ENCODE measurements around the gene INAFM1.

Gene INAFM1

DNA sequence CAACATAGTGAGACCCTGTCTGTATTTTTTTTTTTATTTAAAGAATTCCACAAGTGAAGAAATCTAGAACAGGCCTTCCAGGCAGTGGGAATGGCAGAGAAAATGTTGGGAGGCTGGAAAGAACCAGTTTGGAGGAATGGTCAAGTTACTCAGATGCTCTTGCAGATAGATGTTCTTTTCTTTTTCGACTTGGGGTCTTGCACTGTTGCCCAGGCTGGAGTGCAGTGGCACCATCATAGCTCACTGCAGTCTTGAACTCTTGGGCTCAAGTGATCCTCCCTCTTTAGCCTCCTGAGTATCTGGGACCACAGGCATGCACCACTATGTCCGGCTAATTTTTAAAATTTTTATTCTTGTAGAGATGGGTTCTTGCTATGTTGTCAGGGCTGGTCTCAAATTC is 35.6 kb downstream of the INAFM1 start:
- DNase-seq: peak in 1 of 4 experiments; percentile 6

DNA sequence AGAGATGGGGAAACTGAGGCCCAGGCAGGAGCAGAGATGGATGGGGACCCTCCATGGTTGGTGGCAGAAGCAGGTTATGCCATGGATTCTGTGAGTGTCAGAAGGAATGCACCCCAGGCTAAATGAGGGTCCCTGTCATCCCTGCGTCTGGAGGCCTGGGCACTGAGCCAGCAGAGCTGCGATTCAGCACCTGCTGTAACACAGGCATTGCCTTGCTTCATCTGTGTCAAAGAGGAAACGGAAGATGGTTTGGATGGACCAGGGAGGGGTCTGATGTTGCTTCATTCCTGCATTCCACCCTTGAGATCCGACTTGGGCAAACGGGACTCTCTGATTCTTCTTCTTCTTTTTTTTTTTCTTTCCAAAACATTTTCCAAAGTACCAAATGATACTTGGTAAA is 36.1 kb downstream of the INAFM1 start:
- peak; percentile 83 to 93 (median 91) for DNase-seq

DNA sequence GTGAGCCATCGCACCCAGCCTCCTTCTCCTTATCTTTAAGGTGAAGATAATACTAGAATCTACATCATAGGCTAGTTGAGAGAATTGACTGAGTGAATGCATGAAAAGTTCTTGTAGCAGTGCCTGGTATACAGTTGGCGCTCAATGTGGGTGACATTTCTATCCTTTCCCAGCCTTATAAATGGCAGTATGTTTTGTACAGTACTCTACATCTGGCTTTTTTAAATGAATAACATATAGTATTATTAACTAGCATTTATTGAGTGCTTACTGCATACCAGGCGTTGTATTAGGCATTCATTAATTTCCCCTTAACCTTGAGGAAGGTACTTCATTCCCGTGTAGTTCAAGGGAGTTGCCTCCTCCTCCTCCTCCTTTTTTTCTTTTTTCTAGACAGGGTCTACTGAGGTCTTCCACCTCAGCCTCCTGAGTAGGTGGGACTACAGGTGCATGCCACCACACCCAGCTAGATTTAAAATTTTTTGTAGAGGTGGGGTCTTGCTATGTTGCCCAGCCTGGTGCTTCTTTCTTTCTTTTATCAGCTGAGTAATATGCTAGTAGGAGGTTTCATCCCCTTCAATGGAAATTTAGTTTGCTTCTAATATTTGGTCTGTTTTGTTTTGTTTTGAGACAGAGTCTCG is 37.8 kb downstream of the INAFM1 start:
- DNase-seq: no peak

DNA sequence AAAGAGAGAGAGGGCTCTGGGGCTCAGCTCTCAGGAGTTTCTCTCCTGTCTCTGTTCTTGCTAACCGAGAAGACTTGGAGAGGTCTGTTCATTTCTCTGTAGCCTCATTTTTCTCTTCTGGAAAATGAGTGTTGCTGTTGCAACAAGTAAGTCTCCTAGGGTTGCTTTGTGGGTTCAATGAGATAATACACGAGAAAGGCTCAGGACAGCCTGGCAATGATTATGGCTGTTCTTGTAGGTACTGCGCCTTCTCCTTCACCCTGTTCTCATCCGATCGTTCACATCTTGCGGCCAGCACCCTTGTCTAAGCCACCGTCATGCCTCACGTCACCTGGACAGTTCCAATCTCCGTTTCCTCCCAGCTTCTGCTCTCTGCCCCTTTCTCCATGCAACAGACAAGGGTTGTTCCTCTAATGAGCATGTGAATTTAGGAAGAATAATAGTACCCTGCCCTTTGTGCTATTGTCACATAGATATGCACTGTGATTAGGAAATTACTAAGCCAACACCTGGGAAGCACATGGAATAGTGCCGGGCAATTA is 39.1 kb downstream of the INAFM1 start:
- DNase-seq: peak in 3 of 4 experiments; percentile 54 to 69 (median 61)

DNA sequence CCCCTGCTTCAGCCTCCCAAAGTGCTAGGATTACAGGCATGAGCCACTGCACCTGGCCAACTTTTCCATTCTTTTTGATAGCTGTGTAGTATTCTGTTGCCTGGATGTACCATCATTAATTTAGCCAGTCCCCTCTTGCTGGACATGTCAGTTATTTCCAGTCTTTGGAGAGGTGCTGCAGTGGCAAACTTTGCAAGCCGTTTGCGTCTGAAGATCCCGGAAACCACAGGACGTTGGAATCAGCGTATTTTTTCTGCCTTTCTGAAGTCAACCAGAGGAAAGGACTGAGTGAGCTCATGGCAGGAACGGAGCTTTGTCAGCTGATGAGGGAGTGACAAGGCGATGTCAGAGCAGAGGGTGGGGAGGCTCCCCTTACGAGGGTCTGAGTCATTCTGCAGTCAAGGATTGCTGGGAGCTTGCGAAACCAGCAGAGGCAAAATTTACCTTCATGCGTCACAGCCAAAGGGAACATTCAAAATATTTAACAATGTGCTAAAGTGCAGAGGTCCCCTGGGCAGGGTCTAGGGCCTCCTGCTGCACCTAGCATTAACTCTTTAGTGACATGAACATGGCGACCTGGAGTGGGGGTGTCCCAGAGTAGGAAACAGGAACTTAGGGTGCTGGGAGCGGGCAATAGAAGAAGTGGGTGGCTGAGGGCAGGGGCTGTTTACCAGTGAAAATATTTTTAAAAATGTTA is 40.6 kb downstream of the INAFM1 start:
- peak; percentile 96 to 99 (median 97) for DNase-seq

DNA sequence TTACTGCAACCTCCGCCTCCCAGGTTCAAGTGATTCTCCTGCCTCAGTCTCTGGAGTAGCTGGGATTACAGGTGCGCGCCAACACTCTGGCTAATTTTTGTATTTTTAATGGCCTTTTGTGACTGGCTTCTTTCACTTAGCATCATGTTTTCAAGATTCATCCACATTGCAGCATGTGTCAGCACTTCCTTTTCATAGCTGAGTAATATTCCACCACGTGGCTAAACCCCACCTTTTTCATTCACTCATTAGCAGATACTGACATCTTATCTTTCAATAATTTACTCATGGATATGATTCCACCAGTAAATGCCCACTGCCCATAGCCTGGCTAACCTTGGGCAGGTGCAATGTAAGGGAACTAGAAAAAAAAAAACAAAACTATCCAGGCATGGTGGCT is 41.8 kb downstream of the INAFM1 start:
- DNase-seq: peak in 2 of 4 experiments; percentile 37 to 45

DNA sequence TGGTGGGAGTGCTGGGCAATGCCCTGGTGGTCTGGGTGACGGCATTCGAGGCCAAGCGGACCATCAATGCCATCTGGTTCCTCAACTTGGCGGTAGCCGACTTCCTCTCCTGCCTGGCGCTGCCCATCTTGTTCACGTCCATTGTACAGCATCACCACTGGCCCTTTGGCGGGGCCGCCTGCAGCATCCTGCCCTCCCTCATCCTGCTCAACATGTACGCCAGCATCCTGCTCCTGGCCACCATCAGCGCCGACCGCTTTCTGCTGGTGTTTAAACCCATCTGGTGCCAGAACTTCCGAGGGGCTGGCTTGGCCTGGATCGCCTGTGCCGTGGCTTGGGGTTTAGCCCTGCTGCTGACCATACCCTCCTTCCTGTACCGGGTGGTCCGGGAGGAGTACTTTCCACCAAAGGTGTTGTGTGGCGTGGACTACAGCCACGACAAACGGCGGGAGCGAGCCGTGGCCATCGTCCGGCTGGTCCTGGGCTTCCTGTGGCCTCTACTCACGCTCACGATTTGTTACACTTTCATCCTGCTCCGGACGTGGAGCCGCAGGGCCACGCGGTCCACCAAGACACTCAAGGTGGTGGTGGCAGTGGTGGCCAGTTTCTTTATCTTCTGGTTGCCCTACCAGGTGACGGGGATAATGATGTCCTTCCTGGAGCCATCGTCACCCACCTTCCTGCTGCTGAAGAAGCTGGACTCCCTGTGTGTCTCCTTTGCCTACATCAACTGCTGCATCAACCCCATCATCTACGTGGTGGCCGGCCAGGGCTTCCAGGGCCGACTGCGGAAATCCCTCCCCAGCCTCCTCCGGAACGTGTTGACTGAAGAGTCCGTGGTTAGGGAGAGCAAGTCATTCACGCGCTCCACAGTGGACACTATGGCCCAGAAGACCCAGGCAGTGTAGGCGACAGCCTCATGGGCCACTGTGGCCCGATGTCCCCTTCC is 45.5 kb downstream of the INAFM1 start:
- DNase-seq: peak in 1 of 4 experiments; percentile 33

DNA sequence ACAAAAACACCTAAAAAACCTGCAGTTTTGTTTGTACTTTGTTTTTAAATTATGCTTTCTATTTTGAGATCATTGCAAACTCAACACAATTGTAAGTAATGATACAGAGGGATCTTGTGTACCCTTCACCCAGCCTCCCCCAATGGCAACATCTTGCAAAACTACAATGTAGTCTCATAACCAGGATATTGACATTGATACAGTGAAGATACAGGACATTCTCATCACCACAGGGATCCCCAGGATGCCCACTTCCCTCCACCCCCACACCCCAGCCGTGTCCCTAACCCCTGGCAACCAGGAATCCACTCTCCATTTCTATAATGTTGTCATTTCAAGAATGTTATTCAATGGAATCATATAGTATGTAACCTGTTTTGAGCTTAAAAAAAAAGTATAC is 46.9 kb downstream of the INAFM1 start:
- peak; percentile 46 to 56 (median 52) for DNase-seq

DNA sequence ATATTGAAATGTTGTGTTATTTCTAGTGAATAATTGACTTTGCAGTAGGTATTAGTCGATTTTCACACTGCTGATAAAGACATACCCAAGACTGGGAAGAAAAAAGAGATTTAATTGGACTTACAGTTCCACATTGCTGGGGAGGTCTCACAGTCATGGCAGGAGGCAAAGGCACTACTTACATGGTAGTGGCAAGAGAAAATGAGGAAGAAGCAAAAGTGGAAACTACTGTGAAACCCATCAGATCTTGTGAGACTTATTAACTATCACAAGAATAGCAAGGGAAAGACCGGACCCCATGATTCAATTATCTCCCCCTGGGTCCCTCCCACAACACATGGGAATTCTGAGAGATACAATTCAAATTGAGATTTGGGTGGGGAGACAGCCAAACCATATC is 47.4 kb downstream of the INAFM1 start:
- peak; percentile 78 to 91 (median 84) for DNase-seq

DNA sequence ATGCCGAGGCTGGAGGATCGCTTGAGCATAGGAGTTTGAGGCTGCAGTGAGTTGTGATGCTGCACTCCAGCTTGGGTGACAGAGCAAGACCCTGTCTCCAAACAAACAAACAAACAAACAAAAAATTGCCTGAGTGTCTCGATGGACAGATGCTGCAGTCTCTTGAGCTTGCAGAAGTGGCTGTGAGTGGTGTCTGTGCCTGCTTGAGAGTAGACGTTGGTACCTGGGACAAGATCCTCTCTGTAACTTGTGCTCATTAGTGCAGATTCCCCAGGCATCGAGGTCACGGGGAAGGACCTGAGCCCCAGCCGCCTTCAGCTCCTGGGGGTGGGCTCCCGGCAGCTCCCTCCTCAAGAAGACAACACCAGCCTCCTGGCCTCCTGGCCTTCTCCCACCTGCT is 48.7 kb downstream of the INAFM1 start:
- DNase-seq: peak; percentile 47 to 60 (median 57)

DNA sequence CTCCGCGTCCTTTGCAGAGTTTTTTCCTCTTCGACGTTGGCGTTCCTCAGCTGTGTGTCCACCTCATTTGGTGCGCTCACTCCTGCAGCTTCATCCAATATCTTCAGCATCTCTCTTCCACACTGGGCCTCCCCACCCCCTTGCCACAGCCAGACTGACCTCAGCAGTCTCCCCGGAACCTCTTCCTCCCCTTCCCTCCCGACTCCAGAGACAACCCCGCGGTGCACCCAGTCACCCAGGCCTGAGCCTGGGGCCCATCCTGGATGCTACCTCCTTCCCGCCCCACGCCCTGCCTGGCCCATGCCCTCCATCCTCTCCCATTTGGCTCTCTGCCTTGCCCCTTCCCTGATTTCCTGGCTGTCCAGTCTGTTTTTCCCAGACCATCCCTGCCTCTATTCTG is 49.2 kb downstream of the INAFM1 start:
- peak; percentile 68 to 83 (median 77) for DNase-seq

DNA sequence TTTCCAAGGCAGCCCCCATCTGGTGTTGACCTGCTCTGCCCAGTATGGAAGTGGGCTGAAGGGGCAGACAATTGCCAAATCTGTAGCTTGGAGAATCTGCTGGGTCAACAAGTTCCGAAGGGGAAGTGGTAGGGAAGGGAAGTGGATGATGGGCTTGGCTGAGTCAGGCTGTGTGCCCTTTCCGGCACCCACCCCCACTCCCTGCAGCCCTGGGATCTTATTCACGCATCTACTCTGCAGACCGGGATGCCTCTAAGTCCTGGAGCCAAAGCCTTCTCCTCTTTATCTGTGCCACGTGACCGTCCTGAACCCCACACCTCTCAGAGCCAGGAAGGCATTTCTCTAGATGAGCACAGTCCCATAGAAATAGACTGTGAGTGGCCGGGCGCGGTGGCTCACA is 49.8 kb downstream of the INAFM1 start:
- peak; percentile 92 to 97 (median 95) for DNase-seq
